Vagina (tissue), 2 donors: Measurements from ENCODE around the gene MYPOP.

Experiments used
- POLR2A ChIP-seq, 2 donors: fragments of 450-650 bp; IDR thresholded peaks; one replicate each; pipeline ENCODE4 v1.6.1; 2017; ENCODE audit warnings: antibody characterized with exemption in 2 of 2, mild to moderate bottlenecking in 2 of 2, moderate library complexity in 2 of 2
- POLR2AphosphoS5 ChIP-seq, 2 donors: sonication (generic); formaldehyde crosslinking; IDR thresholded peaks; one replicate each; pipeline ENCODE4 v1.9.0; 2017; ENCODE audit warnings: antibody characterized with exemption in 2 of 2, mild to moderate bottlenecking in 2 of 2, low read depth in 1 of 2; ENCODE audit not compliant: insufficient read depth in 1 of 2
- TF ChIP-seq, protein P1 (sequence below), 3 experiments: fragments of 450-650 bp in 2 of 3; fragments of 200-600 bp in 1 of 3; sonication (generic) in 1 of 3; IDR thresholded peaks; one replicate each; pipeline ENCODE4 v1.5.1; 2017 to 2019; ENCODE audit warnings: antibody characterized with exemption in 3 of 3, mild to moderate bottlenecking in 2 of 3, moderate library complexity in 2 of 3

- TF ChIP-seq POLR2A (IDR thresholded peaks at IDR 0.05) = no peak
- TF ChIP-seq, protein P1, sequence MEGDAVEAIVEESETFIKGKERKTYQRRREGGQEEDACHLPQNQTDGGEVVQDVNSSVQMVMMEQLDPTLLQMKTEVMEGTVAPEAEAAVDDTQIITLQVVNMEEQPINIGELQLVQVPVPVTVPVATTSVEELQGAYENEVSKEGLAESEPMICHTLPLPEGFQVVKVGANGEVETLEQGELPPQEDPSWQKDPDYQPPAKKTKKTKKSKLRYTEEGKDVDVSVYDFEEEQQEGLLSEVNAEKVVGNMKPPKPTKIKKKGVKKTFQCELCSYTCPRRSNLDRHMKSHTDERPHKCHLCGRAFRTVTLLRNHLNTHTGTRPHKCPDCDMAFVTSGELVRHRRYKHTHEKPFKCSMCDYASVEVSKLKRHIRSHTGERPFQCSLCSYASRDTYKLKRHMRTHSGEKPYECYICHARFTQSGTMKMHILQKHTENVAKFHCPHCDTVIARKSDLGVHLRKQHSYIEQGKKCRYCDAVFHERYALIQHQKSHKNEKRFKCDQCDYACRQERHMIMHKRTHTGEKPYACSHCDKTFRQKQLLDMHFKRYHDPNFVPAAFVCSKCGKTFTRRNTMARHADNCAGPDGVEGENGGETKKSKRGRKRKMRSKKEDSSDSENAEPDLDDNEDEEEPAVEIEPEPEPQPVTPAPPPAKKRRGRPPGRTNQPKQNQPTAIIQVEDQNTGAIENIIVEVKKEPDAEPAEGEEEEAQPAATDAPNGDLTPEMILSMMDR (IDR thresholded peaks at IDR 0.05) = no peak
- no peak for TF ChIP-seq POLR2AphosphoS5 (IDR thresholded peaks at IDR 0.05; ENCODE audit: insufficient read depth in 1 of 2, low read depth in 1 of 2)
Measured at GRCh38 chr19:45866400-45867176, 35.8 kb downstream of the MYPOP start.
